NCI-H345 (cell line): Measurements from ENCODE around the gene DIP2C.
"Not testable (repeated sequence)": the region's sequence is repeated elsewhere in the genome, so short reads cannot be mapped to it uniquely, and the experiment has no call there.

Source experiments
- DNase-seq: peaks from one replicate; lab custom pipeline; 2025; lab: John Stamatoyannopoulos, UW

Gene DIP2C

GRCh38 chr10:411603-412002 is 277.9 kb downstream of the DIP2C start:
- DNase-seq = no peak

- no peak for DNase-seq
Observed at GRCh38 chr10:409408-410040, 279.9 kb downstream of the DIP2C start.

- no peak for DNase-seq
Observed at GRCh38 chr10:408236-408635, 281.2 kb downstream of the DIP2C start.

GRCh38 chr10:406976-407375 is 282.5 kb downstream of the DIP2C start:
- DNase-seq = no peak

- DNase-seq = no peak
Observed at GRCh38 chr10:405648-406047, 283.8 kb downstream of the DIP2C start.

- DNase-seq = no peak
Observed at GRCh38 chr10:404991-405390, 284.5 kb downstream of the DIP2C start.

GRCh38 chr10:404346-404745 is 285.1 kb downstream of the DIP2C start:
- no peak for DNase-seq

- DNase-seq = no peak
Observed at GRCh38 chr10:398954-399353, 290.5 kb downstream of the DIP2C start.

GRCh38 chr10:397321-398068 is 292.0 kb downstream of the DIP2C start:
- DNase-seq = no peak

GRCh38 chr10:396535-397220 is 292.8 kb downstream of the DIP2C start:
- DNase-seq = no peak

GRCh38 chr10:396107-396506 is 293.4 kb downstream of the DIP2C start:
- no peak for DNase-seq

- no peak for DNase-seq
Observed at GRCh38 chr10:395665-396064, 293.8 kb downstream of the DIP2C start.

GRCh38 chr10:394439-395101 is 294.9 kb downstream of the DIP2C start:
- DNase-seq = not testable (repeated sequence)

GRCh38 chr10:393787-394438 is 295.6 kb downstream of the DIP2C start:
- no peak for DNase-seq

- DNase-seq = no peak
Observed at GRCh38 chr10:393106-393745, 296.2 kb downstream of the DIP2C start.

GRCh38 chr10:392705-393037 is 296.8 kb downstream of the DIP2C start:
- no peak for DNase-seq

GRCh38 chr10:391847-392704 is 297.4 kb downstream of the DIP2C start:
- no peak for DNase-seq

- DNase-seq = peak; percentile 57
Observed at GRCh38 chr10:391305-391704, 298.2 kb downstream of the DIP2C start.

GRCh38 chr10:390449-391100 is 298.9 kb downstream of the DIP2C start:
- no peak for DNase-seq

GRCh38 chr10:389836-390448 is 299.5 kb downstream of the DIP2C start:
- no peak for DNase-seq
